PFSK-1 (cell line): ENCODE results near the gene ECEL1.

Experiments used
- FOXP2 ChIP-seq: optimal IDR thresholded peaks from 2 replicates; pipeline ENCODE3; 2011; ENCODE audit warnings: borderline replicate concordance, control low read depth, inconsistent platforms; ENCODE audit not compliant: insufficient read depth; ENCODE audit errors: extremely low read length, extremely low read depth
- POLR2AphosphoS5 ChIP-seq: IDR thresholded peaks from 2 replicates; pipeline ENCODE4 v1.6.1; 2012; ENCODE audit warnings: low read depth, mild to moderate bottlenecking, control low read depth, low read length, moderate library complexity
- SIN3A ChIP-seq: IDR thresholded peaks from 2 replicates; pipeline ENCODE4 v1.6.1; 2012; ENCODE audit warnings: mild to moderate bottlenecking, low read length, moderate library complexity, borderline replicate concordance; ENCODE audit not compliant: insufficient read depth
- TAF1 ChIP-seq: IDR thresholded peaks from 2 replicates; pipeline ENCODE4 v1.6.1; 2012; ENCODE audit warnings: low read length, control low read depth, borderline replicate concordance; ENCODE audit not compliant: insufficient read depth
- TF ChIP-seq, protein P1 (sequence below), 2 experiments: IDR thresholded peaks; 2 replicates each; pipeline versions ENCODE4 v1.6.1 to v1.8.0; 2011 to 2012; ENCODE audit warnings: low read depth in 2 of 2, low read length in 2 of 2, control low read depth in 1 of 2, inconsistent platforms in 1 of 2, mild to moderate bottlenecking in 1 of 2, moderate library complexity in 1 of 2; ENCODE audit not compliant: insufficient read depth in 1 of 2

ECEL1 gene

DNA sequence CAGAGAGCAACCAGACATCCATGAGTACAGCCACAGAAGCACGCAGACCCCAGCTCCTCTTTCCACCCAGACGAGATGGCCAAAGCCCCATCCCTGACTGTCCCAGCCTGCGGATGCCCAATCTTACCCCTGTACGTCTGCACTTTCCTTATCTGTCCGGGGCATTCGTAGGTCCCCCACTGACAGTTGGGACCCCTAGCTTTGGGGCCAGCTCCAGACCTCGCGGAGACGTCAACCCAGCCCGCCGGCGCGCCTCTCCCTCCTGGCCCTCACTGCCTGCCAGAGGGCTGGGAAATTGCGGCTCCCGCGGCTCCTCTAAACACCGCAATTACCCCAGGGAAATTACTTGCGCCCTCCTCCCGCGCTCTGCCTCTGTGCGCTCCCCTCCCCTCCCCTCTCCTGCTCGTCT lies 2.3 kb downstream of the ECEL1 start:
- TF ChIP-seq FOXP2 (no peak), POLR2AphosphoS5 (no peak), SIN3A (no peak), TAF1 (no peak)
- TF ChIP-seq, protein P1, sequence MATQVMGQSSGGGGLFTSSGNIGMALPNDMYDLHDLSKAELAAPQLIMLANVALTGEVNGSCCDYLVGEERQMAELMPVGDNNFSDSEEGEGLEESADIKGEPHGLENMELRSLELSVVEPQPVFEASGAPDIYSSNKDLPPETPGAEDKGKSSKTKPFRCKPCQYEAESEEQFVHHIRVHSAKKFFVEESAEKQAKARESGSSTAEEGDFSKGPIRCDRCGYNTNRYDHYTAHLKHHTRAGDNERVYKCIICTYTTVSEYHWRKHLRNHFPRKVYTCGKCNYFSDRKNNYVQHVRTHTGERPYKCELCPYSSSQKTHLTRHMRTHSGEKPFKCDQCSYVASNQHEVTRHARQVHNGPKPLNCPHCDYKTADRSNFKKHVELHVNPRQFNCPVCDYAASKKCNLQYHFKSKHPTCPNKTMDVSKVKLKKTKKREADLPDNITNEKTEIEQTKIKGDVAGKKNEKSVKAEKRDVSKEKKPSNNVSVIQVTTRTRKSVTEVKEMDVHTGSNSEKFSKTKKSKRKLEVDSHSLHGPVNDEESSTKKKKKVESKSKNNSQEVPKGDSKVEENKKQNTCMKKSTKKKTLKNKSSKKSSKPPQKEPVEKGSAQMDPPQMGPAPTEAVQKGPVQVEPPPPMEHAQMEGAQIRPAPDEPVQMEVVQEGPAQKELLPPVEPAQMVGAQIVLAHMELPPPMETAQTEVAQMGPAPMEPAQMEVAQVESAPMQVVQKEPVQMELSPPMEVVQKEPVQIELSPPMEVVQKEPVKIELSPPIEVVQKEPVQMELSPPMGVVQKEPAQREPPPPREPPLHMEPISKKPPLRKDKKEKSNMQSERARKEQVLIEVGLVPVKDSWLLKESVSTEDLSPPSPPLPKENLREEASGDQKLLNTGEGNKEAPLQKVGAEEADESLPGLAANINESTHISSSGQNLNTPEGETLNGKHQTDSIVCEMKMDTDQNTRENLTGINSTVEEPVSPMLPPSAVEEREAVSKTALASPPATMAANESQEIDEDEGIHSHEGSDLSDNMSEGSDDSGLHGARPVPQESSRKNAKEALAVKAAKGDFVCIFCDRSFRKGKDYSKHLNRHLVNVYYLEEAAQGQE (IDR thresholded peaks at IDR 0.05; ENCODE audit: insufficient read depth in 1 of 2, low read depth in 2 of 2, low read length in 2 of 2) = no peak

GRCh38 chr2:232484628-232485347 lies 2.8 kb downstream of the ECEL1 start:
- TF ChIP-seq POLR2AphosphoS5 = no peak
- TF ChIP-seq TAF1 = no peak
- TF ChIP-seq, protein P1 (IDR thresholded peaks at IDR 0.05; ENCODE audit: insufficient read depth in 1 of 2, low read depth in 2 of 2, low read length in 2 of 2) = no peak
- no peak for TF ChIP-seq FOXP2
- TF ChIP-seq SIN3A = no peak

DNA sequence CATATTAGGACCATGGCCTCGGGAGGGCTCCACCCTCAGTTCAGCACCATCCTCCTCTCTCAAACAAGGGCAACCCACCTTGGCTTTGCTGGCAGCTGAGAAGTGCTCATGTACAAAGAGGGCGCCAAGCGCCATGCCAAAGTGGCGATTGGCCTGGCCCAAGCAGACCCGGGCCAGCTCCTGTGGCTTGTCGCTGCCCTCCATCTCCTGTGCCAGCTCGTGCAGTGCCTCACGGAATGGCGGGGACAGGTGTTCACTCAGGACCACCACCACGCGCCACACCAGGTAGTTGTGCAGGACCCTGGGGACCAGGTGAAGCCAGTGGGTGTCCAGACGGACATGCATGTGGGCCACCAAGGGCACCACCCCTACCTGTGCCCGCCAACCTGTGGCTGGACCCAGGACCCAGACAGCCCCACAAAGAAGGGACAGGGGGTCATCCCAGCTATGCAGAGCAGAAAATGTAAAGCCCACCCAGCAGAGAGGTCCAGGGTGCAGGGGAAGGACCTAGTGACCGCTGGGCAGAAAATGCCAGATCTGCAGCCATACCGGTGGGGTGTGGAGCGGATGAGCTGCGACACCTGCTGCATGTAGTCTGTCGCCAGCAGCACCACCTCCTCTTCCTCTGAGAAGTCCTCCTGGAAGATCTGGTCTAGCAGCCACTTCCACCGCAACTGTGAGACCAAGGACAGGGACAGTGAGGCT lies 3.6 kb downstream of the ECEL1 start:
- TF ChIP-seq SIN3A (no peak), FOXP2 (no peak), TAF1 (no peak), POLR2AphosphoS5 (no peak)
- TF ChIP-seq, protein P1 (IDR thresholded peaks at IDR 0.05; ENCODE audit: insufficient read depth in 1 of 2, low read depth in 2 of 2, low read length in 2 of 2) = no peak

DNA sequence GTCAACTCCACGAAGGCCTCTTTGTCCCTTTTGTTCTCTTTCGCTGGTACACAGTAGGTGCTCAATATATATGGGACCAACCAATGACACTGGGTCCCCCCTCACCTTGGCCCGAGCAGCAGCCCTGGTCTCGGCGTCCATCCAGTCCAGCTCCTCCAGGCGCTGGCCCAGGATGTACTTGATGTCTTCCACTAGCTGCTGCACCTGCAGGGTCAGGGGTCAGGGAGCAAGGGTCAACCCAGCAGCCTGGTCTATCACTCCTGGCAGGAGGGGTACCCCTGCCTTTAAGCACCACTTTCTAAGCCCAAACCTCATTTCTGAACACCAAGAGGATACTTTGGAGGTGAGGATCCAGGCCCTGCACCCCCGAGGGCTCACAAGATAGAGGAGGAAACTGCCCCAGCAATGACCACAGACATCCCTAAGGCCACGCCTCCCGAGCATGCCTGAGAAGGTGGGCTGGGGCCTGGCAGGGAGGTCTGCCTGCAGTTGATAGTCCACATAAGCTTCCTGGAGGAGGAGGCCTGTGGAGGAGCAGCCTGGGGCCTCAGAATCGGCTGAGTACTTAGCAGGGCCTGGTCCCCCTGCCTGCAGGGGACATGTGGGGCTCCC lies 4.2 kb downstream of the ECEL1 start:
- TF ChIP-seq, protein P1 (IDR thresholded peaks at IDR 0.05; ENCODE audit: insufficient read depth in 1 of 2, low read depth in 2 of 2, low read length in 2 of 2) = no peak
- TF ChIP-seq POLR2AphosphoS5 (no peak), FOXP2 (no peak), SIN3A (no peak), TAF1 (no peak)
